ENCODE results near the gene SLC16A1. TPM values are rescaled to one million over a fixed set of nuclear protein-coding genes. Genes with fewer than 3 reads are reported as not detected.
A peak's percentile ranks its signal among the peaks of the same experiment; 100 is the strongest.

Gene SLC16A1
- total RNA-seq, 1 experiment from 2014 or later = 116 TPM

DNA sequence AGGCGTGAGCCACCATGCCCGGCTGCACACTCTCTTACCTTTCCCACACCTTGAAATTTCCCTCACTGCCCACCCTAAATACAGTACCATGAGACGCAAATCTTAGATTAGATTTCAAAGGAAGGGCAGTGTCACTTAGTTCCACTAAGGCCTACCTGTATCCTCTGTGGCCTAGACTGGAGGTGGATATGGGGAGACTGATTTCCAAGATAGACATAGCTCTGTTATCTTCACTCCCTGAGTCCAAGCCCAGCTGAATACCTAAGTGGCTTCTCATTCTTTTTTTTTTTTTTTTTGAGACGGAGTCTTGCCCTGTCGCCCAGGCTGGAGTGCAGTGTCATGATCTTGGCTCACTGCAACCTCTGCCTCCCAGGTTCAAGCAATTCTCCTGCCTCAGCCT, 89.0 kb downstream of the SLC16A1 start:
- H3K9me3 ChIP-seq (ENCODE audit: low read length) = no peaks in the 10 kb centered on the region
- peak overlapping the region; percentile 64 for H3K27ac ChIP-seq (ENCODE audit: low read length)
- no peak overlapping the region for H3K4me3 ChIP-seq (ENCODE audit: low read length)
- no peaks in the 10 kb centered on the region for H3K36me3 ChIP-seq (ENCODE audit: low read depth, low read length)
- TF ChIP-seq EZH2 (IDR thresholded peaks at IDR 0.05; ENCODE audit: low read length, unreplicated experiment) = no peak
- TF ChIP-seq, protein P1, sequence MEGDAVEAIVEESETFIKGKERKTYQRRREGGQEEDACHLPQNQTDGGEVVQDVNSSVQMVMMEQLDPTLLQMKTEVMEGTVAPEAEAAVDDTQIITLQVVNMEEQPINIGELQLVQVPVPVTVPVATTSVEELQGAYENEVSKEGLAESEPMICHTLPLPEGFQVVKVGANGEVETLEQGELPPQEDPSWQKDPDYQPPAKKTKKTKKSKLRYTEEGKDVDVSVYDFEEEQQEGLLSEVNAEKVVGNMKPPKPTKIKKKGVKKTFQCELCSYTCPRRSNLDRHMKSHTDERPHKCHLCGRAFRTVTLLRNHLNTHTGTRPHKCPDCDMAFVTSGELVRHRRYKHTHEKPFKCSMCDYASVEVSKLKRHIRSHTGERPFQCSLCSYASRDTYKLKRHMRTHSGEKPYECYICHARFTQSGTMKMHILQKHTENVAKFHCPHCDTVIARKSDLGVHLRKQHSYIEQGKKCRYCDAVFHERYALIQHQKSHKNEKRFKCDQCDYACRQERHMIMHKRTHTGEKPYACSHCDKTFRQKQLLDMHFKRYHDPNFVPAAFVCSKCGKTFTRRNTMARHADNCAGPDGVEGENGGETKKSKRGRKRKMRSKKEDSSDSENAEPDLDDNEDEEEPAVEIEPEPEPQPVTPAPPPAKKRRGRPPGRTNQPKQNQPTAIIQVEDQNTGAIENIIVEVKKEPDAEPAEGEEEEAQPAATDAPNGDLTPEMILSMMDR (conservative IDR thresholded peaks at IDR 0.05; ENCODE audit: low read depth, low read length) = no peak
- ChIA-PET CTCF (no interaction called here), POLR2A (ENCODE audit: unreplicated experiment) (no interaction called here)
- no peaks in the 10 kb centered on the region for H3K27me3 ChIP-seq (ENCODE audit: low read length)
- H3K4me1 ChIP-seq (ENCODE audit: insufficient read depth, low read length) = peaks cover 37% of the 10 kb centered on the region
- BruUV-seq (replicated peaks) = TSS peak; percentile 37
- no peaks in the 10 kb centered on the region for H3F3A ChIP-seq (ENCODE audit: low read length, unreplicated experiment)
- H3K79me2 ChIP-seq (ENCODE audit: low read length) = no peaks in the 10 kb centered on the region
- intact Hi-C loops (cut with micrococcal nuclease) = loop anchor here (5.0 kb wide), 1 partner anchor 150 kb away; the partner anchor contains the start of gene PPM1J
- DNase-seq (no peak), ATAC-seq (no peak)
- H2AFZ ChIP-seq (ENCODE audit: low read length) = no peak overlapping the region
- H3K9ac ChIP-seq (ENCODE audit: low read length) = no peak overlapping the region
- H3K4me2 ChIP-seq (ENCODE audit: low read length) = 0 out of 2 replicates have a peak overlapping the region, but pooled peaks have one; percentile 72
- H3K9me2 ChIP-seq (replicated peaks; ENCODE audit: low read length) = no peaks in the 10 kb centered on the region
- no peaks in the 10 kb centered on the region for H4K20me1 ChIP-seq (ENCODE audit: low read length)

DNA sequence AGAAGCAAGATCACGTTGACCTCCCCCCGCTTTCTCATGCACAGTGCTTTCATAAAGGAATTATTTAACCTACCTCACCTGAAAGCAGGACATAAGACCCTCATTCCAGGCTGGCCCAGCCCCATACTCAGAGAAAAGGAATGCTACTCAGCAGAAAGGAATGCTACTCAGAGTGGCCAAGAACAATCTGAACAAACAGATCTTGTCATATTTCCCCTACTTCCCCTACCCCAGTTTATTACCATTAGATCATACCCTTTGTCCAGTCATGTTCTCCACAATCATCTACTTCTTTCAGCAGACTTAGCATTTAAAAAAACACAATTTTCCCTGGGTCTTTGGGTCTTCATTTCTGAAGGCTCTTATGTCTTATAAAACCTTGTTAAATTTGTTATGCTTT, 89.8 kb downstream of the SLC16A1 start:
- TF ChIP-seq, protein P1 (conservative IDR thresholded peaks at IDR 0.05; ENCODE audit: low read depth, low read length) = no peak
- TF ChIP-seq EZH2 (IDR thresholded peaks at IDR 0.05; ENCODE audit: low read length, unreplicated experiment) (no peak), EZH2phosphoT487 (IDR thresholded peaks at IDR 0.05; ENCODE audit: borderline replicate concordance, low read length) (no peak)
- Histone ChIP-seq H3K4me2 (ENCODE audit: low read length) (peak overlapping the region; percentile 72), H3K9me2 (replicated peaks; ENCODE audit: low read length) (no peaks in the 10 kb centered on the region), H2AFZ (ENCODE audit: low read length) (0 out of 2 replicates have a peak overlapping the region, but pooled peaks have one; percentile 21), H3K4me1 (ENCODE audit: insufficient read depth, low read length) (peaks cover 37% of the 10 kb centered on the region), H3K9ac (ENCODE audit: low read length) (no peak overlapping the region), H4K20me1 (ENCODE audit: low read length) (no peaks in the 10 kb centered on the region), H3K27ac (ENCODE audit: low read length) (peak overlapping the region; percentile 64), H3K4me3 (ENCODE audit: low read length) (no peak overlapping the region), H3F3A (ENCODE audit: low read length, unreplicated experiment) (no peaks in the 10 kb centered on the region), H3K79me2 (ENCODE audit: low read length) (no peaks in the 10 kb centered on the region), H3K9me3 (ENCODE audit: low read length) (no peaks in the 10 kb centered on the region), H3K27me3 (ENCODE audit: low read length) (no peaks in the 10 kb centered on the region), H3K36me3 (ENCODE audit: low read depth, low read length) (no peaks in the 10 kb centered on the region)
- ChIA-PET CTCF (no interaction called here), POLR2A (ENCODE audit: unreplicated experiment) (no interaction called here)
- BruUV-seq (replicated peaks) = no TSS peak
- ATAC-seq (peak; percentile 93), DNase-seq (peak; percentile 93)
- intact Hi-C loops (cut with micrococcal nuclease) = loop anchor here (5.0 kb wide), 1 partner anchor 149 kb away; the partner anchor contains the start of gene PPM1J

DNA sequence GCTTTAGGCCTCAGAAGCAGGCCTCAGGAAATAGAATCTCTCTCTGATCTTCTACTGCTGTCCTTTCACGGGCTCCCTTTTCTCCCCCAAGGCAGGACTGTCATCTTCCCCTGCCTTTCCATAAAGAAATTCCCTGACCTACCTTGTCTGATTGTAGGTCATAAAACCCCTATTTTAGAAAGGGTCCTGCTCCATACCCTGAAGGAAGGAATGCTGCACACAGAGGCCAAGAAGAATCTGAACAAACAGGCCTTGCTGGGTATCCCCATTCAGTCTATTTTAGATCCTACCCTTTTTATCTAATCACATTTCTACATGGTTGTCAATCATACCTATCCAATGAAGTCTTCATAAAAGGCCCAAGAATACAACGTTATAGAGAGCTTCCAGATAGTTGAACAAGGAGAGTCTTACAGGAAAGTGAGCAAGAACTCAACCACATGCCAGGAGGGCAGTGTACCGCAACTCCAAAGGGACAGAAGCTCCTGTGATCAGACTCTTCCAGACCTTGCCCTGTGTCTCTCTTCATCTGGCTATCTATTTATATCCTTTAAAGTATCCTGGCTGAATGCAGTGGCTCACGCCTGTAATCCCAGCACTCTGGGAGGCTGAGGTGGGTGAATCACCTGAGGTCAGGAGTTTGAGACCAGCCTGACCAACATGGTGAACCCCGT, 93.1 kb downstream of the SLC16A1 start:
- POLR2A ChIA-PET (ENCODE audit: unreplicated experiment) = no interaction called here
- no TSS peak for BruUV-seq (replicated peaks)
- Histone ChIP-seq H2AFZ (ENCODE audit: low read length) (no peak overlapping the region), H3K9me2 (replicated peaks; ENCODE audit: low read length) (no peaks in the 10 kb centered on the region), H3K36me3 (ENCODE audit: low read depth, low read length) (no peaks in the 10 kb centered on the region), H3K79me2 (ENCODE audit: low read length) (no peaks in the 10 kb centered on the region), H3K4me1 (ENCODE audit: insufficient read depth, low read length) (peaks cover 17% of the 10 kb centered on the region), H3K27ac (ENCODE audit: low read length) (no peak overlapping the region), H3K4me2 (ENCODE audit: low read length) (no peak overlapping the region), H3K4me3 (ENCODE audit: low read length) (no peak overlapping the region), H3K9ac (ENCODE audit: low read length) (no peak overlapping the region), H3K27me3 (ENCODE audit: low read length) (no peaks in the 10 kb centered on the region), H3F3A (ENCODE audit: low read length, unreplicated experiment) (no peaks in the 10 kb centered on the region), H3K9me3 (ENCODE audit: low read length) (no peaks in the 10 kb centered on the region), H4K20me1 (ENCODE audit: low read length) (no peaks in the 10 kb centered on the region)
- TF ChIP-seq EZH2 (IDR thresholded peaks at IDR 0.05; ENCODE audit: low read length, unreplicated experiment) (no peak), EZH2phosphoT487 (IDR thresholded peaks at IDR 0.05; ENCODE audit: borderline replicate concordance, low read length) (no peak)
- TF ChIP-seq, protein P1 (conservative IDR thresholded peaks at IDR 0.05; ENCODE audit: low read depth, low read length) = no peak
- ATAC-seq = no peak
- DNase-seq = no peak
- CTCF ChIA-PET = no interaction called here
- intact Hi-C loops (cut with micrococcal nuclease) = no loop called here
